ENCODE measurements around the gene FAM107A.
A peak's percentile ranks its signal among the peaks of the same experiment; 100 is the strongest.

The FAM107A gene

GRCh38 chr3:58566398-58567250 is 10.6 kb downstream of the FAM107A start:
- no peak for DNase-seq

GRCh38 chr3:58565621-58566397 is 11.4 kb downstream of the FAM107A start:
- no peak for DNase-seq

GRCh38 chr3:58564456-58565160 is 12.6 kb downstream of the FAM107A start:
- no peak for DNase-seq

- no peak for DNase-seq
These were observed 13.1 kb downstream of the FAM107A start for GRCh38 chr3:58564054-58564453.

- no peak for DNase-seq
These were observed 13.7 kb downstream of the FAM107A start for GRCh38 chr3:58563386-58564035.

- DNase-seq, result no peak
These were observed 14.7 kb downstream of the FAM107A start for GRCh38 chr3:58562498-58562897.

GRCh38 chr3:58560771-58561311 is 16.4 kb downstream of the FAM107A start:
- DNase-seq, result no peak

- DNase-seq, result no peak
These were observed 17.6 kb downstream of the FAM107A start for GRCh38 chr3:58559586-58559985.

- DNase-seq, result no peak
These were observed 19.7 kb downstream of the FAM107A start for GRCh38 chr3:58557491-58557890.

GRCh38 chr3:58556761-58557221 is 20.4 kb downstream of the FAM107A start:
- DNase-seq, result no peak

- DNase-seq, result no peak
These were observed 21.2 kb downstream of the FAM107A start for GRCh38 chr3:58556001-58556400.

GRCh38 chr3:58555203-58555602 is 22.0 kb downstream of the FAM107A start:
- DNase-seq, result no peak

GRCh38 chr3:58553003-58553402 is 24.2 kb downstream of the FAM107A start:
- DNase-seq, result no peak

- DNase-seq, result no peak
These were observed 25.5 kb downstream of the FAM107A start for GRCh38 chr3:58551636-58552180.

- no peak for DNase-seq
These were observed 32.6 kb downstream of the FAM107A start for GRCh38 chr3:58544541-58544940.

- DNase-seq, result no peak
These were observed 36.9 kb downstream of the FAM107A start for GRCh38 chr3:58540176-58540858.

GRCh38 chr3:58539626-58540025 is 37.6 kb downstream of the FAM107A start:
- no peak for DNase-seq

GRCh38 chr3:58537412-58538301 is 39.5 kb downstream of the FAM107A start:
- no peak for DNase-seq

GRCh38 chr3:58536501-58537411 is 40.4 kb downstream of the FAM107A start, which contains the start of gene ACOX2:
Gene ACOX2 (minus strand): TSS chr3:58537190. CDS start chr3:58535106, 2,084 bp downstream.
- DNase-seq, result peak; percentile 31

Measured in NCI-H2029 (cell line).